GM18909 (cell line): ENCODE data around the gene SEPTIN5.
"Not testable (repeated sequence)": the region's sequence is repeated elsewhere in the genome, so short reads cannot be mapped to it uniquely, and the experiment has no call there.

Experiments used
- ATAC-seq: cut with Tn5 transposase; IDR thresholded peaks from one replicate; pipeline ENCODE4 v1.9.1; 2021; ENCODE audit warnings: mild to moderate bottlenecking; ENCODE audit not compliant: unreplicated experiment, poor library complexity

Gene SEPTIN5

GRCh38 chr22:19714312-19715187 is at the start of gene SEPTIN5:
TSS of gene SEPTIN5 (plus strand) at chr22:19714503. CDS start at chr22:19714589, 86 bp downstream.
- ATAC-seq: no peak

- ATAC-seq: no peak
Measured at GRCh38 chr22:19664951-19665783, 49.1 kb upstream of the SEPTIN5 start.

DNA sequence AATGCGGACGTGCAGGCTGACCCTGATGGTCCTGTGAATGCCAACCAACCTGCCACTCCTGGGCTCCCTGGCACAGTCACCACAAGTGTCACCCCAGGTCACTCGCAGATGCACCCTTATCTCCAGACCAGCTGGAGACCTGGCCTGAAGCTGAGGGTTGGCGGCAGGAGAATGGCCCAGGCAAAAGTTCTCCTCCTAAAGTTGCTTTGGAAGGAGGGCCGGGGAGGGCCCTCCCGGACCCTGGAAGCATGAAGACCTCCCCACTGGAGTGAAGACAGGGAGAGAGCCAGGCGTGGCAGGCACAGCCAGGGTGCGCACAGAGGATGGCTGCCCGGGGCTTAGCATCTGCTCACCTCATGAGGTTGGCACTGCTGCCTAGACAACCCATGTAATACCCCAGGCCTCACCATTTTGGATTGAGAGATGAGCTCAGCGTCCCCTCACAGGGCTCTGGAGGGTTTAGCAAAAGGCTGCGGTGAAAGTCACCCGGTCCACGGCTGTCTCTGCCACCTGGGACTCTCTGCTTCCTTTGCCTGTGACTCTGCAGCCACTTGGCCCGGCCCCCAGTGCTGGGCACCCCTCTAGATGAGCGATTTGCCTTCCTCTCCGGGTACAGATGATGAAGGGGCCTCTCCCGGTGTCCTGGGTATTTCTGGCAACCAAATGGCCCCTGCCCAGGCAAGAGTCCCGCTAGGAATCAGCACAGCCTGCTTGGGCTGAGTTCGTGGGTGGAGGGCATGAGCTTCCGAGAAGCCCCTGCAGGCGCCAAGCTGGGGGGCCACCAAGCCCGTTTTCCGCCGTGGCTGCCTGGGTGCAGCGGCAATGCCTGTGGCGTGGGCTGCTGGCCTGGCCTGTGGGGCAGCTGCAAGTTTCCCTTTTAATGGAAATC is 48.3 kb upstream of the SEPTIN5 start:
- no peak for ATAC-seq

DNA sequence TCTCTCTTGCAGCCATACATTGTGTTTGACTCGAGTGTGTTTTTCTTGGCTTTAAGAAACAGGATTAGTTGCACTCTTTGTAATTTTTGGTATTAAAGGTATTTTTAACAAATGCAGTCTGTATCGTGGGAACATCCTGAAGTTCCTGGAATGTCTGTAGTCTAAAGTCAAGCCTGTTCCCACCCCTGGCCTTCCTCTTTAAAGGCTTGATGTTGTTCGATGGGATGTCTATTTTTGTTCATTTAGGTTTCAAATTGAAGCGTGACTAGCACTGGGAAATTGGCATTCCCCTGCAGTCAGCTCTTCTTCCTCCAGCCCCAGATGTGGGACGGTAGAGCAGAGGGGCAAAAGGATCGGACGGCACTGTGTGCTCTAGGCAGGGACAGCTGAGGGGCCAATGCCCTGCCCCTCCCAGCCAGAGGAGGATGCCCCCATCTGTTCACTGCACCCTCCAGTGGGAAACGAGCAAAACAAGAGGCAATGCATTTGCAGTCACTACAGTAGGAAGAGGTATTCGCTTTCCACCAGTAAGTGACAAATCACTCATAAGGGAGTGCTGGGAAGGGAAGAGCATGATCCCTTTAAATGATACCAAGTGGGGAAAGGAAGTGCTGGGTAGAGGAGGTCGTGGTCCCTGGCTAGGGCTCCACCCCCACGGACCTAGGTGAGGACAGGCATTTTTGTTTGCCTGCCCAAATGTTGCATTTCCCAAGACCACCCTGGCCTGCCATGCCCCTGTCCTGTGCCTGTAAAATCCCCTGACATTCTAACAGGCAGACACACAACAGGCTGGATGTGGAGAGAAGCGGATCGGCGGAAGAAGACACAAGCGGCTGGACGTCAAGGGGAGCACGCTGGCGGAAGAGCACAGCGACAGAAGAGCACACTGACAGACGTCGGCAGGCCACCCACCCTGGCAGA is 47.4 kb upstream of the SEPTIN5 start:
- ATAC-seq: no peak

GRCh38 chr22:19667872-19668740 is 46.2 kb upstream of the SEPTIN5 start:
- ATAC-seq: no peak

DNA sequence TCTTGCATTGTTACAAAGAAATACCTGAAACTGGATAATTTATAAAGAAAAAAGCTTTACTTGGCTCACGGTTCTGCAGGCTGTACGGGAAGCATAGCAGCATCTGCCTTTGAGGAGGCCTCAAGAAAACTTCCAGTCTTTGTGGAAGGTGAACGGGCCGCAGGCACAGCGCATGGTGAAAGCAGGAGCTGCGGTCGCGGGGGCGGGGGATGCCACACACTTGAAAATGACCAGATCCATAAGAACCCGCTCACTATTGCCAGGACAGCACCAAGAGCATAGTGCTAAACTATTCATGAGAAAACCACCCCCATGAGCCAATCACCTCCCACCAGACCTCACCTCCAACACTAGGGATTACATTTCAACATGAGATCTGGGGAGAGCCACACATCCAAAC is 45.6 kb upstream of the SEPTIN5 start:
- no peak for ATAC-seq

DNA sequence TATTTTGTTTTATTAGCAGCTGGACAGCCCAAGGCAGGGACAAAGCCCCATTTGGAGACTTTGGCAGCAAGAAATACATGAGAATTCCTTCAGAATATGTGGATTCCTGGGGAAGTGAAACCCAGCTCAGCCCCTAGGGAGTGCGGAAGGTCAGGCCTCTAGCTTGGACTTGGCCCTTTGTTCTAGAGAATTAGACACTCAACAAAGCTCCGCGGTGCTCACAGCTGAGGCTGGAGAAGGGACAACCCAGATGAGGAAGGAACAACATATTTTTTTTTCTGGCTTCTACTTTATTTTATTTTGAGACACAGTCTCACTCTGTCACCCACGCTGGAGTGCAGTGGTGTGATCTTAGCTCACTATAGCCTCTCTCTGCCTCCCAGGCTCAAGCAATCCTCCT is 44.7 kb upstream of the SEPTIN5 start:
- no peak for ATAC-seq

DNA sequence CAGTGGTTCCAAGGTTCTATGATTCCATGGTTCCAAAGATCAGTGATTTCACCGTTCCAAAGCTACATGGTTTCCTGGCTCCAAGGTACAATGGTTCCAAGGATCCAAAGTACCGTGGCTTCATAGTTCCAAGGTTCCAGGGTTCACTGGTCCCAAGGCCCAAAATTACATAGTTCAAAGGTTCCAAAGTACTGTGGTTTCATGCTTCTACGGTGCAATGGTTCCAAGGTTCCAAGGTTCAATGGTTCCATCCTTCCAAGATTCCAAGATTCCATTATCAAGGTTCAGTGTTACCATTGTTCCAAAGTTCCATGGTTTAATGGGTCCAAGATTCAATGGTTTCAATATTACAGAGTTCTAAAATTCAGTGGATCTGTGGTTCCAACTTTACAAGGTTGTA is 43.0 kb upstream of the SEPTIN5 start:
- ATAC-seq: no peak

DNA sequence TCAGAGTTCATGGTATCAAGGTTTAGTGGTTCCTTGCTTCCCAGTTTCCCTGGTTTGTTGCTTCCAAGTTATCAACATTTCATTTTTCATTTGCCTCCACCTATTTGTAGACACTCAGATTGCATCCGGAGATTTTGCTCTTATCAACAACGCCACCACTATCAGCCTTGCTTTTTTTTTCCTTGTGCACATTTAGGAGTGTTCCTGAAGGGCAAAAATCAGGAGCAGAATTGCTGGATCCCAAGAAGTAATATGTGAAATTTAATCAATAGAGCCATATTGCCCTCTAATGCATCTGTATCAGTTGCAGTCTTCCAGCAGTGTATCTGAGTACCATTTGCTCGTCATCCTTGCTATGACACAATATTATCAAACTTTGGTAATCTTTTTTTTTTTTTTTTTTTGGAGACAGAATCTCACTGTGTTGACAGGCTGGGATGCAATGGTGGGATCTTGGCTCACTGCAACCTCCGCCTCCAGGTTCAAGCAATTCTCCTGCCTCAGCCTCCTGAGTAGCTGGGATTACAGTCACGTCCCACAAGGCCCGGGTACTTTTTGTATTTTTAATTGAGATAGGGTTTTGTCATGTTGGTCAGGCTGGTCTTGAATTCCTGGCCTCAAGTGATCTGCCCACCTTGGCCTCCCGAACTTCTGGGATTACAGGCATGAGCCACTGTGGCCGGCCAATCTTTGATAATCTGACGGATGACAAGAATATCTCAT is 42.1 kb upstream of the SEPTIN5 start:
- no peak for ATAC-seq

GRCh38 chr22:19673660-19674059 is 40.6 kb upstream of the SEPTIN5 start:
- no peak for ATAC-seq

GRCh38 chr22:19674129-19674928 is 40.0 kb upstream of the SEPTIN5 start:
- ATAC-seq: no peak

- ATAC-seq: no peak
Measured at GRCh38 chr22:19674929-19675253, 39.4 kb upstream of the SEPTIN5 start.

DNA sequence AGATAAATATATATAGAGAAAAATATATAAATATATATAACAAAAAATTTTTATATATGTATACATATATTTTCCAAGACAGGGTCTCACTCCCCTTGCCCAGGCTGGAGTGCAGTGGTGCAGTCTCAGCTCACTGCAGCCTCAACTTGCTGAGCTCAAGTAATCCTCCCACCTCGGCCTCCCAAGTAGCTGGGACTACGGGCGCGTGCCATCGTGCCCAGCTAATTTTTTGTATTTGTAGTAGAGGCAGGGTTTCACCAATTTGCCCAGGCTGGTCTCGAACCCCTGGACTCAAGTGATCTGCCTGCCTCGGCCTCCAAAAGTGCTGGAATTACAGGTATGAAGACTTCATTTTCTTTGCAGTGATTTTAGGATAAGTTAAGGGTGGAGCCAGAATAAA is 38.9 kb upstream of the SEPTIN5 start:
- ATAC-seq: no peak

DNA sequence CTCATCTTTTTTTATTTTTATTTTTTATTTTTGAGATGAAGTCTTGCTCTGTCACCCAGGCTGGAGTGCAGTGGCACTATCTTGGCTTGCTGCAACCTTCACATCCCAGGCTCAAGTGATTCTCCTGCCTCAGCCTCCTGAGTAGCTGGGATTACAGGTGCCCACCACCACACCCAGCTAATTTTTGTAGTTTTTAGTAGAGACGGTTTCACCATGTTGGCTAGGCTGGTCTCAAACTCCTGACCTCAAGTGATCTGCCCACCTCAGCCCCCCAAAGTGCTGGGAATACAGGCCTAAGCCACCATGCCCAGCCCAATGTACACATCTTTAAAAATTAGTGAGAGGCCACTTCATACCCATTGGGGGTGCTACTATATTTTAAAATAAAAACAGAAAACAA is 37.9 kb upstream of the SEPTIN5 start:
- ATAC-seq: not testable (repeated sequence)

DNA sequence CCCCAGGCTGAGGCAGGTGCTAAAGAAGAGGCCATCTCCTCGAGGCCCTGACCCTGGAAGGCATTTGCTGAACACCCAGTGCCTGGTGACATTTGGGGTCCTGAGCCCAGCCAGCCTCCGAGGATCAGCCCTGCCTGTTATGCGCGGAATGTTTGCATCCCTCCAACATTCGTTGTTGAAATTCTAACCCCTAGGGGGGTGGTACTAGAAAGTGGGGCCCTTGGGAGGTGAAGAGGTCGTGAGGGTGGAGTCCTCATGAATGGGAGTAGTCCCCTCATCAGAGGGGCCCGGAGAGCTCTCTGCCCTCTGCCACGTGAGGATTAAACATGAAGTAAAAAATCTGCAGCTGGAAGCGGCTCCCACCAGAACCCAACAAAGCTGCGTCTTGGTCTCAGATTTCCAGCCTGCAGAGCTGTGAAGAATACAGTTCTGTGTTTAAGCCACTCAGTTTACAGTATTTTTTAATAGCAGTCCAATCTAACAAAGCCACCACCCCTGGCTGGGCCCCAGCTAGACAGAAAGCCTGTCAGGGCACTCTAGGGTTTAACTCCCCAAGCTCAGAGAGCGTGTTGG is 35.3 kb upstream of the SEPTIN5 start:
- ATAC-seq: no peak

DNA sequence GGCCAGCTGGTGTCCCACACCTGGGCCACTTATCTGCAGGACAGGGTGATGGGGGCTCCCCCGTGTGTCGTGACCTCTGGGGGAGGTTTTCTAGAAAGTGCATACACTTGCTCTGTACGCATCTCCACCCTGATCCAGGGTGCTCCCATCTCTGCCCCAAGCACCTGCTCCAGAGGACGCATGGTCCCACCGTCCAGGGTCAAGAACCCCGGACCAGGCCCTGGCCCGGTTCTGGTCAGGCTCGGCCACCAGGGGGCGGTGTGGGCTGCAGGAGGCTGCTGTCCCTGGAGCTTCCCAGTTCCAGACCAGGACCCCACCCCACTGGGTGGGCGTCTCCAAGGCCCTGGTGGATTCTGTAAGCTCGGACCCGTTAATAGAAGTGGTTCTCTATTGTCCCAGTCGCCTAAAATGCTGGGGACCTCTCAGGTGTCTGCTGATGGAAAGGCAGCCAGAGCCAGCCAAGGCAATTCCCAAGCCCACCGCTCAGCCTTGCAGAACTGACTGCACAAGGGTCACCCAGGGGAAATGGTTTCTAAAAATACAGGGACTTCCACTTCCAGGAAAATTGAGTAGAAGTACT is 34.7 kb upstream of the SEPTIN5 start:
- no peak for ATAC-seq
